Esophagus muscularis mucosa (tissue), 4 donors: ENCODE data around the gene SLC29A3. TPM values are rescaled to one million over a fixed set of nuclear protein-coding genes. Genes with fewer than 3 reads are reported as not detected.

Experiments used
- DNase-seq: peaks from one replicate; pipeline ENCODE4 v3.0.0-alpha.2; 2017; ENCODE audit errors: extremely low spot score
- H3K27ac ChIP-seq, 4 donors: fragments of 200-600 bp; sonication (generic); replicated peaks in 1 of 4; 1 replicate in 3 of 4; 2 replicates in 1 of 4; pipeline ENCODE4 v1.5.1; 2016 to 2019; ENCODE audit warnings: mild to moderate bottlenecking in 1 of 4
- H3K27me3 ChIP-seq, 4 donors: fragments of 200-600 bp; sonication (generic); one replicate each; pipeline versions ENCODE4 v1.5.1 to v1.6.0; 2016 to 2019
- H3K36me3 ChIP-seq, 4 donors: fragments of 200-600 bp; sonication (generic); one replicate each; pipeline ENCODE4 v1.5.1; 2016 to 2019
- H3K4me1 ChIP-seq, 4 donors: fragments of 200-600 bp; sonication (generic); one replicate each; pipeline ENCODE4 v1.5.1; 2016 to 2019
- H3K4me3 ChIP-seq, 4 donors: fragments of 200-600 bp; sonication (generic); 1 replicate in 2 of 4; 2 replicates in 2 of 4; pipeline ENCODE4 v1.5.1; 2016 to 2019; ENCODE audit warnings: mild to moderate bottlenecking in 4 of 4, moderate library complexity in 1 of 4
- H3K9me3 ChIP-seq, 4 donors: fragments of 200-600 bp; sonication (generic); 1 replicate in 3 of 4; 2 replicates in 1 of 4; pipeline ENCODE4 v1.5.1; 2016 to 2019
- CTCF ChIP-seq, 3 experiments: fragments of 200-600 bp in 2 of 3; fragments of 450-650 bp in 1 of 3; sonication (generic) in 2 of 3; IDR thresholded peaks; one replicate each; pipeline ENCODE4 v1.5.1; 2017 to 2019; ENCODE audit warnings: antibody characterized with exemption in 3 of 3, mild to moderate bottlenecking in 2 of 3, moderate library complexity in 1 of 3
- EP300 ChIP-seq: sonication (generic); formaldehyde crosslinking; IDR thresholded peaks from one replicate; pipeline ENCODE4 v1.6.1; 2017; ENCODE audit warnings: antibody characterized with exemption
- POLR2A ChIP-seq: fragments of 450-650 bp; IDR thresholded peaks from one replicate; pipeline ENCODE4 v1.6.1; 2017; ENCODE audit warnings: antibody characterized with exemption, moderate library complexity, mild to moderate bottlenecking, low read depth
- POLR2AphosphoS5 ChIP-seq, 2 donors: sonication (generic); formaldehyde crosslinking; IDR thresholded peaks; one replicate each; pipeline ENCODE4 v1.6.1; 2017; ENCODE audit warnings: antibody characterized with exemption in 2 of 2
- WGBS: methylation state at CpG from one replicate; pipeline ENCODE4 v1.1.5; 2018; 5-methylcytosine and 5-hydroxymethylcytosine counted together
- intact Hi-C: fragments of 100-400 bp; cut with DNase I; formaldehyde crosslinking; loops from one replicate; pipeline ENCODE4 v1.15.1; 2023
- total RNA-seq, 4 donors: library from RNA; depleted of rRNA; stranded (reverse); fragments of >200 nt; gene quantifications; one replicate each; pipeline versions ENCODE4 v1.1.0 to v1.2.1, GENCODE V29; 2016

SLC29A3 gene
- total RNA-seq, 4 donors from 2014 or later = 4.0 to 6.9 (median 5.0) TPM

- no peak overlapping the region for H3K27ac ChIP-seq
- peaks cover 4 to 65% (median 30%) of the 10 kb centered on the region in 4 donors for H3K36me3 ChIP-seq
- WGBS = 100% methylated on average over 7 of the region's 7 CpGs
- H3K4me3 ChIP-seq = no peak overlapping the region
- H3K4me1 ChIP-seq = peaks cover 0 to 14% (median 4%) of the 10 kb centered on the region in 4 donors
- intact Hi-C loops = no loop called here
- no peaks in the 10 kb centered on the region for H3K9me3 ChIP-seq
- H3K27me3 ChIP-seq = no peaks in the 10 kb centered on the region
- TF ChIP-seq CTCF (IDR thresholded peaks at IDR 0.05) (no peak), POLR2AphosphoS5 (IDR thresholded peaks at IDR 0.05) (no peak), EP300 (no peak), POLR2A (no peak)
- DNase-seq = no peak
These were observed 42.5 kb downstream of the SLC29A3 start for GRCh38 chr10:71361581-71361980.

GRCh38 chr10:71362141-71362540 is 43.1 kb downstream of the SLC29A3 start:
- intact Hi-C loops = no loop called here
- Histone ChIP-seq H3K4me1 (peaks cover 0 to 14% (median 4%) of the 10 kb centered on the region in 4 donors), H3K27me3 (no peaks in the 10 kb centered on the region), H3K9me3 (no peaks in the 10 kb centered on the region), H3K36me3 (peaks cover 0 to 60% (median 27%) of the 10 kb centered on the region in 4 donors), H3K27ac (no peak overlapping the region), H3K4me3 (no peak overlapping the region)
- TF ChIP-seq POLR2AphosphoS5 (IDR thresholded peaks at IDR 0.05) (no peak), EP300 (no peak), CTCF (IDR thresholded peaks at IDR 0.05) (no peak), POLR2A (no peak)
- no peak for DNase-seq
- 95% methylated on average over 16 of the region's 16 CpGs for WGBS

- Histone ChIP-seq H3K36me3 (peaks cover 0 to 42% (median 21%) of the 10 kb centered on the region in 4 donors), H3K9me3 (no peaks in the 10 kb centered on the region), H3K27ac (no peak overlapping the region), H3K27me3 (no peaks in the 10 kb centered on the region), H3K4me3 (no peak overlapping the region), H3K4me1 (peaks cover 0 to under 1% (median 0%) of the 10 kb centered on the region in 4 donors)
- TF ChIP-seq POLR2A (no peak), CTCF (IDR thresholded peaks at IDR 0.05) (no peak)
- DNase-seq = no peak
- intact Hi-C loops = no loop called here
These were observed 44.9 kb downstream of the SLC29A3 start for GRCh38 chr10:71363936-71364335.

- intact Hi-C loops = no loop called here
- Histone ChIP-seq H3K4me1 (no peaks in the 10 kb centered on the region), H3K27me3 (peaks cover 0 to 6% (median 0%) of the 10 kb centered on the region in 4 donors), H3K4me3 (no peak overlapping the region), H3K36me3 (peaks cover 0 to 34% (median 21%) of the 10 kb centered on the region in 4 donors), H3K27ac (no peak overlapping the region), H3K9me3 (no peaks in the 10 kb centered on the region)
- DNase-seq = no peak
- WGBS = 95% methylated on average over 6 of the region's 6 CpGs
- no peak for TF ChIP-seq CTCF (IDR thresholded peaks at IDR 0.05)
- no peak for TF ChIP-seq EP300
- no peak for TF ChIP-seq POLR2AphosphoS5 (IDR thresholded peaks at IDR 0.05)
- TF ChIP-seq POLR2A = no peak
These were observed 46.3 kb downstream of the SLC29A3 start for GRCh38 chr10:71365366-71365765.

- H3K27ac ChIP-seq = no peak overlapping the region
- DNase-seq = no peak
- H3K4me3 ChIP-seq = no peak overlapping the region
- no peaks in the 10 kb centered on the region for H3K4me1 ChIP-seq
- intact Hi-C loops = no loop called here
- H3K36me3 ChIP-seq = peaks cover 0 to 27% (median 17%) of the 10 kb centered on the region in 4 donors
- H3K9me3 ChIP-seq = no peaks in the 10 kb centered on the region
- WGBS = 92% methylated on average over 8 of the region's 8 CpGs
- TF ChIP-seq EP300 (no peak), POLR2A (no peak), POLR2AphosphoS5 (IDR thresholded peaks at IDR 0.05) (no peak), CTCF (IDR thresholded peaks at IDR 0.05) (no peak)
- H3K27me3 ChIP-seq = peaks cover 0 to 11% (median 0%) of the 10 kb centered on the region in 4 donors
These were observed 47.6 kb downstream of the SLC29A3 start for GRCh38 chr10:71366690-71367089.
